ENCODE data around the gene SELENOM.
A peak's percentile ranks its signal among the peaks of the same experiment; 100 is the strongest.
"Not testable (repeated sequence)": the region's sequence is repeated elsewhere in the genome, so short reads cannot be mapped to it uniquely, and the experiment has no call there.

The SELENOM gene

GRCh38 chr22:31073125-31073524, 34.2 kb downstream of the SELENOM start:
- DNase-seq = not testable (repeated sequence)

DNA sequence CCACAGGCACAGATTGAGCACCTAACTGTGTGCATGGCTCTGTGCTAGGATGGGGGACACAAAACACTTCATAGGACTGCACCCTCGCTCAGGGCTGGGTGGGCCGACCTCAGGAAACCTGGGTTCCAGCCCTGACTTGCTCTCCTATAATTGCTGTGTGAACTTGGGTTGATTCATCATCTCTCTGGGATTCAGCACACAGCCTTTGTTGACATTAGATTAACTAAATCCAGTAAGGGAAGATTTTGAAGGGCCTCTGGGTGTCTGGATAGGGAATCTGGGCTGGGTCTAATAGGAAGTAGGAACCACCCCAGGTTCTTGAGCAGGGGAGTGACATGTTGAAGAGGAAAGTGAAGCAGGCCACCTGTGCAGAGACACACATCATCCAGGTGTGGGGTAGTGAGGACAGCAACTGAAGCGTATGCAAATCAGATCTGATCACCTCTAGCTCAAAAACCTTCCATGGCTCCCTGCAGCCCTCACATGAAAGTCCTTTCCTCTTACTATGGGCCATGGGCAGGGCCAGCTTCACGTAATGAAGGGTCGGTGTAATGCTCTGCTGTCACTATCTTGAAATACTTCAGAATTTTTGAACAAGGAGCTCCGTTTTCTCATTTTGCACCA, 37.6 kb downstream of the SELENOM start:
- DNase-seq = not testable (repeated sequence)

GRCh38 chr22:31068970-31069369, 38.4 kb downstream of the SELENOM start:
- no peak for DNase-seq

DNA sequence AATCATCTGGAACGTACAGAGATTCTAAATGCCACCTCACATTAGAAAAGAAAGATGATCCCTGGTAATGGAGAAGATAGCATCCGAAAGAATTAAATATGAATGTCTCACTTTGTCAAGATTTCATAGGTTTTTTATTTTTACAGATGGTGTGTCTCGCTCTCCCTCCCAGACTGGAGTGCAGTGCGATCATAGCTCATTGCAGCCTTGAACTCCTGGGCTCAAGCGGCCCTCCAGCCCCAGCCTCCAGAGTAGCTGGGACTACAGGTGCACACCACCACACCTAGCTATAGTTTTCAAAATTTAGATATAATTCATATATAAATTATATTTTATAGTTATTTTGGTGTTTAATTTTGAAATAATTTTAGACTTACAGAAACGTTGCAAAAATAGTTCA, 43.0 kb downstream of the SELENOM start:
- no peak for DNase-seq

DNA sequence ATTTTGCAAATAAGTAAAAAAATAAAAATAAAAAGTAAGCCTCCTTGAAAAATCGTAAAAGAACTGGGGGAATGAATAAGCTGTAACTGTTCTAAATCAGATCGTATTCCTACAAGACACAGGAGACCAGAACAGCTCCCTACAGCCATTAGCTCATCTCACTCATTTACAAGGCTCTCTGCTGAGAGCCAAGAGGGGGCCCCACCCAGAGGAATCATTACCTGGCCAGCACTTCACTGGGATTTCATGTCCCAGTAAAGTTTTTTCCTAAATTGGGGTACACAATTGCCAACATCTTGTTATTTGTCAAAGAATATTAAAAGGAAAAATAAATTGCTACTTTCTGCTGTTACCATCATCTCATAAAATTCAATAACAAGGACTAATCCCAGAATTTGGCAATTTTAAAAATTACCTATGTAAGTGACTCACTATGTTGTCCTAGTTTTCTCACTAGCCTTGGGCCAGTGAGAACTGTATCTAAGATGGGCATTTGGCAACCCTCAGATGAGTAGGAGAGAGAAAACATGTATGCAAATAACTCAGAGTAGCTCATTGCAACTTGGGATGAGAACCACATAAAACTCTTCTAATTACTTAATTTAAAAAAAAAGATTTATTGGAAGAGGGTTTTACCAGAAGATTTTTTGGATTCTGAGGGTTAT, 44.7 kb downstream of the SELENOM start:
- DNase-seq = no peak

DNA sequence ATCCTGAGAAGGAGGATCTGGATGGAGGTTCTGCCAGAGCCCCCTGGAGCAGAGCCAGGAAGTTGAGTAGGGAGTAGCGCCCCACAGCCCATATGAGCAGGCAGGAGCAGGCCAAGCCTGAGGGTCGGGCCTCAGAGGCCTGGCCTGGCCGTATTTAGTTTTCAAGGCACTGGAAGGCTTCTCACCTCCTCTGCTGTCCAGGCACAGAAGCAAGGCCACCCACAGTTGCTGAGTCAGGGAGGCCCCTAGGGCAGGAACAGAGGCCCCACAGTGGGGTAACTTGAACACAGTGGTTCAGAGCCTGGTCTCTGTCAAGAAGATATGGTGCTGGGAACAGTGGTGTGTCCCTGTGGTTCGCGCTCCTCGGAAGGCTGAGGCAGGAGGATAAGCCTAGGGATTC, 47.7 kb downstream of the SELENOM start:
- not testable (repeated sequence) for DNase-seq

DNA sequence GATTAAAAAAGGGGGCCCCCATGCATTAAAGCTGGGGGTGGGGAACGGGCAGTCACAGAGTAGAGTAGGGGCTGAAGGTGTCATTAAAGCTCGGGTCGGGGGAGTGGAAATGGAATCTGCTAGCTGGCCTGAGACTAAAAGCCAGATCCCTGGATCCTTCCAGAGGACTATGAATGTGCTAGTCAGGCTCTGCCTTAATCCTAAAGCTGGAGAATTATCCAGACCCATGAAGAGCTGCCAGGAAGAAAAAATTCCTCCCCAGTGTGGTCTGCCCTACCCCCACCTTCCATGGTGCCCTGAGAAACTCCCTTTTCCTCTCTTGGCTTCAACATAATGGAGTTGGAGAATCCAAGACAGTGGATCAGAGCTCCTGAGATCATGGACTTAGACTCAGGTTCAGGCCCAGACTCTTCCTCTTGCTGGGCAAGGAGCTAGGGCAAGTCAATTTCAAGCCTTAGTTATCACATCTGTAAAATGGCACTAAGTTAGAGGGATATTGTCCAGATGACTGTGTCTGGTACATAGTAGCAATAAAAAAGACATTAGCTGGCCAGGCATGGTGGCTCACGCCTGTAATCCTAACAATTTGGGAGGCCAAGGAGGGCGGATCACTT, 50.3 kb downstream of the SELENOM start:
- DNase-seq = no peak

GRCh38 chr22:31055635-31056159, 51.7 kb downstream of the SELENOM start:
- DNase-seq = peak; percentile 14

GRCh38 chr22:31055117-31055634, 52.2 kb downstream of the SELENOM start:
- no peak for DNase-seq

Measured in NCI-H1694 treated with DMSO at 0.1 percent for 48 hours (cell line).